HG03135 (cell line): ENCODE results near the gene C4orf50.

Source experiments
- ATAC-seq: cut with Tn5 transposase; IDR thresholded peaks from one replicate; pipeline ENCODE4 v1.9.1; 2021; ENCODE audit warnings: mild to moderate bottlenecking, moderate library complexity; ENCODE audit not compliant: unreplicated experiment

Gene C4orf50

GRCh38 chr4:6044276-6044675 is 26.0 kb upstream of the C4orf50 start:
- ATAC-seq = no peak

GRCh38 chr4:6043843-6044242 is 25.6 kb upstream of the C4orf50 start:
- ATAC-seq = no peak

GRCh38 chr4:6043188-6043587 is 25.0 kb upstream of the C4orf50 start:
- no peak for ATAC-seq

- ATAC-seq = no peak
These were observed 24.2 kb upstream of the C4orf50 start for GRCh38 chr4:6042293-6043063.

GRCh38 chr4:6041800-6042199 is 23.6 kb upstream of the C4orf50 start:
- ATAC-seq = no peak

- no peak for ATAC-seq
These were observed 20.5 kb upstream of the C4orf50 start for GRCh38 chr4:6038711-6039110.

- no peak for ATAC-seq
These were observed 17.6 kb upstream of the C4orf50 start for GRCh38 chr4:6035786-6036185.

GRCh38 chr4:6033381-6033780 is 15.2 kb upstream of the C4orf50 start:
- no peak for ATAC-seq

GRCh38 chr4:6032249-6033244 is 14.3 kb upstream of the C4orf50 start:
- ATAC-seq = no peak

GRCh38 chr4:6031846-6032245 is 13.6 kb upstream of the C4orf50 start:
- ATAC-seq = no peak

- no peak for ATAC-seq
These were observed 12.4 kb upstream of the C4orf50 start for GRCh38 chr4:6030679-6031078.

- no peak for ATAC-seq
These were observed 11.0 kb upstream of the C4orf50 start for GRCh38 chr4:6029254-6029653.

GRCh38 chr4:6028168-6028567 is 9.9 kb upstream of the C4orf50 start:
- ATAC-seq = no peak

- no peak for ATAC-seq
These were observed 9.2 kb upstream of the C4orf50 start for GRCh38 chr4:6027392-6027791.

GRCh38 chr4:6024313-6024960 is 6.2 kb upstream of the C4orf50 start:
- no peak for ATAC-seq

- ATAC-seq = no peak
These were observed 5.5 kb upstream of the C4orf50 start for GRCh38 chr4:6023731-6024130.

GRCh38 chr4:6022607-6023288 is 4.5 kb upstream of the C4orf50 start:
- no peak for ATAC-seq

- no peak for ATAC-seq
These were observed 3.8 kb upstream of the C4orf50 start for GRCh38 chr4:6021831-6022606.

- no peak for ATAC-seq
These were observed 2.4 kb upstream of the C4orf50 start for GRCh38 chr4:6020613-6021012.
